ENCODE results near the gene CARD9. TPM values are rescaled to one million over a fixed set of nuclear protein-coding genes. Genes with fewer than 3 reads are reported as not detected.

The CARD9 gene
- total RNA-seq, 1 experiment from 2014 or later = 5.6 TPM

GRCh38 chr9:136351252-136351800 is 22.1 kb downstream of the CARD9 start:
- Histone ChIP-seq H3K23me2 (ENCODE audit: insufficient read length, low read depth, low read length, poor library complexity, severe bottlenecking) (no peaks in the 10 kb centered on the region), H3T11ph (ENCODE audit: low read length) (no peak overlapping the region), H3K23ac (ENCODE audit: insufficient read length, low read depth, low read length) (no peak overlapping the region), H3K27ac (ENCODE audit: insufficient read length, low read depth, low read length) (no peak overlapping the region), H2BK15ac (ENCODE audit: low read depth, low read length) (no peak overlapping the region), H4K8ac (replicated peaks; ENCODE audit: insufficient read length, low read depth, low read length) (no peak overlapping the region), H4K20me1 (ENCODE audit: control insufficient read depth, insufficient read depth, insufficient read length) (no peaks in the 10 kb centered on the region), H2AK5ac (ENCODE audit: insufficient read length, low read length) (no peak overlapping the region), H2BK20ac (ENCODE audit: low read depth, low read length, poor library complexity, severe bottlenecking) (no peak overlapping the region), H3K4me1 (ENCODE audit: insufficient read depth, low read length) (no peaks in the 10 kb centered on the region), H3K4me2 (ENCODE audit: insufficient read depth, insufficient read length, low read length) (no peak overlapping the region), H4K91ac (ENCODE audit: insufficient read length, low read depth, low read length) (no peak overlapping the region), H3K4ac (ENCODE audit: low read depth, low read length) (no peak overlapping the region), H3K18ac (ENCODE audit: insufficient read length, low read depth, low read length) (no peak overlapping the region), H3K9ac (ENCODE audit: extremely low read depth, insufficient read length, low read length) (no peak overlapping the region), H2AFZ (ENCODE audit: low read length) (no peak overlapping the region), H2BK5ac (ENCODE audit: insufficient read length, low read length) (no peak overlapping the region), H2BK12ac (ENCODE audit: insufficient read length, low read depth, low read length) (no peak overlapping the region), H3K79me1 (ENCODE audit: insufficient read depth, low read depth, low read length, poor library complexity, severe bottlenecking) (no peaks in the 10 kb centered on the region), H3K56ac (ENCODE audit: insufficient read length, low read depth, low read length) (no peak overlapping the region), H3K14ac (ENCODE audit: insufficient read depth, low read length) (no peak overlapping the region; the same call in 1 of the 2 replicates), H3K9me3 (ENCODE audit: control insufficient read depth, low read depth, low read length) (no peaks in the 10 kb centered on the region), H3K79me2 (ENCODE audit: insufficient read depth, low read length) (no peaks in the 10 kb centered on the region), H2BK120ac (ENCODE audit: low read depth, low read length, poor library complexity, severe bottlenecking) (no peak overlapping the region), H4K5ac (ENCODE audit: insufficient read length, low read depth, low read length) (no peak overlapping the region), H3K27me3 (ENCODE audit: insufficient read depth, low read length) (no peaks in the 10 kb centered on the region)
- no peak for DNase-seq
- Mint-ChIP-seq H3K27me3 (ENCODE audit: low read depth) (no peaks in the 10 kb centered on the region), H3K36me3 (ENCODE audit: insufficient read depth in 1 of 3, low read depth in 3 of 3) (no peaks in the 10 kb centered on the region; a peak in 1 of 7 replicates), H3K4me3 (no peak overlapping the region), H3K4me1 (peaks cover 0 to 5% of the 10 kb centered on the region in 2 experiments; a peak in 2 of 4 replicates), H3K9me3 (no peaks in the 10 kb centered on the region), H3K27ac (no peak overlapping the region)
- TF ChIP-seq, protein P1, sequence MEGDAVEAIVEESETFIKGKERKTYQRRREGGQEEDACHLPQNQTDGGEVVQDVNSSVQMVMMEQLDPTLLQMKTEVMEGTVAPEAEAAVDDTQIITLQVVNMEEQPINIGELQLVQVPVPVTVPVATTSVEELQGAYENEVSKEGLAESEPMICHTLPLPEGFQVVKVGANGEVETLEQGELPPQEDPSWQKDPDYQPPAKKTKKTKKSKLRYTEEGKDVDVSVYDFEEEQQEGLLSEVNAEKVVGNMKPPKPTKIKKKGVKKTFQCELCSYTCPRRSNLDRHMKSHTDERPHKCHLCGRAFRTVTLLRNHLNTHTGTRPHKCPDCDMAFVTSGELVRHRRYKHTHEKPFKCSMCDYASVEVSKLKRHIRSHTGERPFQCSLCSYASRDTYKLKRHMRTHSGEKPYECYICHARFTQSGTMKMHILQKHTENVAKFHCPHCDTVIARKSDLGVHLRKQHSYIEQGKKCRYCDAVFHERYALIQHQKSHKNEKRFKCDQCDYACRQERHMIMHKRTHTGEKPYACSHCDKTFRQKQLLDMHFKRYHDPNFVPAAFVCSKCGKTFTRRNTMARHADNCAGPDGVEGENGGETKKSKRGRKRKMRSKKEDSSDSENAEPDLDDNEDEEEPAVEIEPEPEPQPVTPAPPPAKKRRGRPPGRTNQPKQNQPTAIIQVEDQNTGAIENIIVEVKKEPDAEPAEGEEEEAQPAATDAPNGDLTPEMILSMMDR (conservative IDR thresholded peaks at IDR 0.05) = no peak
- WGBS (ENCODE audit: extremely low coverage, insufficient read length, low lambda C conversion rate) = no CpG with 5 or more reads among the region's 11 CpGs

All from H9 (cell line).